Stimulated activated CD8-positive, alpha-beta memory T cell treated with anti-CD3 and anti-CD28 coated beads, Interleukin-4, amount 100 ng/mL, for 24 hours (primary cell): ENCODE measurements around the gene EFNA5.

Experiments
- DNase-seq: peaks from one replicate; pipeline ENCODE4 v3.0.0-alpha.2; 2020; ENCODE audit warnings: low read depth

The EFNA5 gene

DNA sequence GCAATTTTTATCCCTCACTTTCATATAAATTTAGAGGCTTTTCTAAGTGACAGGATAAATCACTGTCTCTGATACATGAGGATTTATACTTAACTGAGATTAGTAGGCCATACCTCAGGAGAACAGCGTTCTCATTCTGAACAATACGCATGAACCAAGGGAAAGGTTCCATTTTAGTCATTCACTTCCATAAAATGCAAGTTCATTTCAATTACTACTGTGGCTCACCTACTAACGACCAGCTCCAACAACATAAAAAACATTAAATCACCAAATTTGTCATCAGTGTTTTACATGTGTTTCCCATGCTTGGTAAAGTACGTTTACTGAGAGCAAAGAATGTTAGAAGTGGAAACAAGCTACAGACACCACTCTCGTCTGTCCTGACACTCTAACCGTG, 67.4 kb downstream of the EFNA5 start:
- no peak for DNase-seq

DNA sequence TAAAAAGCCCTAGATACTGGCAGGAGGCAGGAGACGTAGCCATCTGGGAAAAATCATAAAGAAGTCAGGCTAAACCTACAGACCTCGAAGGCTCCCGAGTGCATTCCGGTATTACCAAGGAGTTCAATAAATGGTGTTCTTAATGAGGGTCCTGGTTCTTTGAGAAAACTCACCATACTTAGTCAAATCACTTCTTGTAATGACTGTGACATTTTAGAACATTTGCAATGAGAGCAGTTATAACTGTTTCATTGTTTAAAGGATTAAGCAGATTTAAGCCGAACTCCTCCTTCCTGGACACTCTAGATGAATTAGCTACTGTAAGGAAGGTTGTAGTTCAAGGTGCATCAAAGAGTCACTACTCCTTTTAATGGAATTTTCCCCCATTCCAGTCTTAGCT, 67.8 kb downstream of the EFNA5 start:
- no peak for DNase-seq

DNA sequence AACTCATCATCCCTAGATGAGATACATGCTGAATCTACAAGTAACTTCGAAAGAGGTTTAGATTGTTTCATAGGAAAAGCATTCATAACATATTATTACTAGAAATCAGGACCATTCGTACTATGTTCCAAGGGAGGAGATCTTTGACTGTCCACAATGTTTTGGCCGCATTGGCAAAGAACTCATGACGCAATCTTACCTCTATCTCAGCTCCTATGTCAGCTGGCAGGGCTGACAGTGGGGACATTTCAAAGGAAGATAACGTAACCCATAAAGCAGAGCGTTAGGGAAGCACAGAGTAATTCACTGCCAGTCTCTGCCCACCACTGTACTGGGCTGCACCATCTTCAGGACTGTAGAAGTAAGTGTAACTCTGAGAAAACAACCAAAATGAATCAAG, 69.7 kb downstream of the EFNA5 start:
- DNase-seq: no peak

DNA sequence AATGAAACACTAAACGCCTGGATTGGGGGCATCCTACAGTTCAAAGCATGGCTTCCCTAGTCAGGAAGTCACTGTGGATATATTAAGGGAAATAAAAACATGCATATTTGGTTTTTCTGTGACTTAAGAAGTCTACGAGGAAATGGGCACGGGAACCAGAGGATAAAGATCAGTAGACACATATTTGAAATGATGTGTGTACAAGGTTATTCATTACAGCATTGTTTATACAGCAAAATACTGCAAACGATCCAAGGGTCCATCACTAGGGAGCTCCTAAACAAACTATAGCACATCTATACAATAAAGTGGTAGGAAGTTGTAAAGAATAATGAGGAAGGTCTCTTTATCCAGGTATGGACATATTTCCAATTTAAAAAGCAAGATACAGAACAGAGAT, 71.8 kb downstream of the EFNA5 start:
- DNase-seq: no peak

DNA sequence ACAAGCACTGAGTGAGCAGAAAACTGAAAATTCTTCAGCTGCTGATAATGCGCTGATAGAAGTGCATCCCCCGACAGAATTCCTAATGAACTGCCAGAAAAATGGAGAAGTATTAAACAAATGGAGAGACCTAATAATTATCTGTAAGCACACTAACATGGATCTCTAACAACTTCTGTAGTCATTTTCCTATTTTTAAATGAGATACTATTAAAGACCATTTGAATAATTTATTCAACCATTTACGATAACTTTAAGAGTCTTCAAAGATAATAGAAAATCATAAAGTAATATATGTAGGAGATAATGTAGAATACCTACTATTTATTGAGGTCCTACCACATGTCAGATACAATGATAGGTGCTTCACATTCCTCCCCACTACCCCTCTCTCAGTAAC, 72.9 kb downstream of the EFNA5 start:
- no peak for DNase-seq

DNA sequence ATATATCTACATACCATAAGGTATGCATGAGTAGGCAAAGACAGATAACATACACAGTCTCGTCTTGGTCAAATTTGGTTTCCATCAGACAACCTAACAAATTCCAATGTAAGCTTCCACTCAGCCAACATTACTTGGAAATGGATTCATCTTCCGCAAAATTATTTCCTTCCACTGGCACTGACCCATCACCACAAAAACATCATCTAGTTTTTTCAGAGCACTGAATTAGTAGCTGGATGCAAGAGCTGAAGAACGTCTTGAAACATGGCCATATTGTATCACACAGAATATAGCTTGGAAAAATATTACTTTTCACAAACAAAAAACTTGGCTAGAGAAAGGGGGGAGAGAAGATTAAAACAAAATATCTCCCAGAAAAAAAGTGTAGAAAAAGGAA, 73.5 kb downstream of the EFNA5 start:
- DNase-seq: no peak

DNA sequence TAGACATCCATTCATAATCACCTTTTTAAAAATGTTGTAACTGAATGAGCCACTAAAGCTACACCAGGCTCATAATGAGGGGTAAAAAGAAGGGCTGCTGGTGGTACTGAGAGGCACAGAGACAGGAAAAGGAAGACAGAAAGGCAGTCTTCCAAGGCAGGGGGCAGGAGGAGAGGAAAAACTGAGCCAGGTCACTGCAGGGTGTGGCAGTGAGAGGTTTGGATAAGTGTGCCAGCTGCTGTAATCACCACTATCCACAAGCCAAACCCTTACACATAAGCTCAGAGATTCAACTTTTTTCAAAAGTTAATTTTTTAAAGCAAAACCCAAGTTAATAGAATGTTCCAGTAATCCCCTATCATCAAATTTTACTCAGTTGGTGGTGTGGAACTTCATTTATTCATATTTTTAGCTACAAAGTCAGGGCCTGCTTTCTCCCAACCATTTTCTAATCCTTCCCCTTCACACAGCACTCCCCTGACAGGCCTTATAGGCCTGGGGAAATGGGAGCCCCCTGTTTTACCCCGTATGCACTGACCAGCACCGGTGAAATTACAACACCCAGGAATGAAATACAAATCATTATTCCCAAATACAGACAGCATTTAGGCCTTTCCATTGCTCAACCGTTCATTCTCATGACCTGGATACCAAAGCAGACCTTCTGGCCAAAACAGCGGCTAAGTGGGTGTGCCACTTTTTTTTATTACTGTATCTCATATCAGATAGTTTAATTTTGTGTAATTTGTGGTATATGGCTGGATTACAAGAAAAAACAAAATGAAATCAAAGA, 76.3 kb downstream of the EFNA5 start:
- DNase-seq: no peak

DNA sequence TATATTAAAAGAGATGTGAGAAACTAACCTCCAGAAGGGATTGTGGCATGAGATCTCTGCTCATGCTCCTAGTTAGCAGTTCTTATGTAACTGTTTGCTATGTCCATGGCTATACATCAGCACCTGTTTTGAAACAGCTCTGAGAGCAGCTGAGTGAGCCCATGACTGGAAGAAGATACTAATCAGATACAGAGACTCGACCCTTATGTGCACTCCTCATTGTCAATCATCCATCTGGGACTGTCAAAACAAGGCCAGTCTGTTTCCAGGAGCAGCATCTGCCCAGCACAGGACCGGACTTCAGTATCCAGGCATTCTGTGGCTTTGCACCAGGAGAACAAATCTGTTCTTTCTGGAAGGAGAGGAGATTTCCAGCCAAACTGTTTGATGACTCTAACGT, 77.7 kb downstream of the EFNA5 start:
- DNase-seq: no peak

DNA sequence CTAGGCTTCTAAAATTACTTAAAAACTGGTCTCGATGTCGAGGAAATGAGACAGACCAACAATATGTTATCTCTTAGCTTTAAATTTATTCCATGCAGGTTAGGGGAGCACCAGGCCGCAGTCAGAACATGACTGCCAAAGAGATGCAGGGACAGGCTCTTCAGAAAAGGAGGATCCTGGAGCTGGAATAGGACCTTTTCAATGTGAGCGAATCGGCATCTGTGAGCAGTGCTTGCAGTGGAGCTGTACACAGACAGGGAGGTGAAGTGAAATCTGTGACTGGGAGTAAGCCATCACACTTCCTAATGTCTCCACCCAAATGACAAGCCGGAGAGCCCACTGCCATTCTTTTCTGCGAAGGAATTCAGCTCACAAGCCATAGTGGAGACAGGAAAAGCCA, 78.2 kb downstream of the EFNA5 start:
- no peak for DNase-seq

DNA sequence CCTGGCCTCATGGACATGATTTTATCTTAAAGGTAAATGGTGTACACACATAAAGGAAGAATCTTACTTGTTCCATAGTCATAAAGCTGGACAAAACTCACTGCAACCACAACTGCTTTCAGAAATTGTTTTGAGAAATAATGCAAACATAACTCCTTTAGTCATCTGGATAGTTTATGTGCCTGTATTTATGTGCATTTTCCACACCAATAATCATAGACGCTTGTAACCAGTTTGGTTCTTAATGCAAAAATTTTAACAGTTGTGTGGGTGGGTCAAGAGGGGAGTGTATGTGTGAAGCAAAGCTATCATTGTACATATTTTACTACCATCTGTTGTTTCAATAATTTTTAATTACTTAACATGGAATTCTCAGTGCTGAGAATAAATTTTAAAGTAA, 80.1 kb downstream of the EFNA5 start:
- DNase-seq: no peak

DNA sequence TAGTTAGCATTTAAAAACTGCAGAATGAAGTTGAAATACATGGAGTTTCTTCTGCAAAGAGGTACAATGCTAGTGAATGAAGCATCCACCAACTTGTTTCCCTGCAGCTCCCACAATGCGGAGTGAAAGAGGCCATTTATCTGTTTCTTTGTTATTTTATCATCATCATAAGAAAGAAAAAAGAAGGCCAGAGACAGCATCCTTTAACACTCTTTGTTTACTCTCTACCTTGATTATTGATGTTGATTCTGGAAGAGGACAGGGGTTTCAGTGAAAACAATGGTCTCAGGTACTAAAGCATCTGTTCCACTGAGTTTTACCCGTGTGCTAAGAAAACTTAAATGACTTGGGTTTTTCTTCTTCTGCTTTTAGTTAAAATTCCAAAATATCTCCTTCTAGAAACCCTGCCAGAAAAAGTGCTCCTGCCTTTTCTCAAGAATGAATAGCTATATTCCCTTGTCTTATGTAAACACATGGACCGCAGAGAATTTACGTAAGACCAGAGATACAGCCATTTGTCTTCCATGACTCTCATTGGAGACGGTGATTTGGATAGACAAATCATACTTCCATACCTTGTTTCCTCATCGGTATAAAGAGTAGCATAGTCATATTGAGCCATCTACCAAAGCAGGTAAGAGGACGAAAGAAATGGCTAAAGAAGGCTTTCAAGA, 81.1 kb downstream of the EFNA5 start:
- DNase-seq: no peak

DNA sequence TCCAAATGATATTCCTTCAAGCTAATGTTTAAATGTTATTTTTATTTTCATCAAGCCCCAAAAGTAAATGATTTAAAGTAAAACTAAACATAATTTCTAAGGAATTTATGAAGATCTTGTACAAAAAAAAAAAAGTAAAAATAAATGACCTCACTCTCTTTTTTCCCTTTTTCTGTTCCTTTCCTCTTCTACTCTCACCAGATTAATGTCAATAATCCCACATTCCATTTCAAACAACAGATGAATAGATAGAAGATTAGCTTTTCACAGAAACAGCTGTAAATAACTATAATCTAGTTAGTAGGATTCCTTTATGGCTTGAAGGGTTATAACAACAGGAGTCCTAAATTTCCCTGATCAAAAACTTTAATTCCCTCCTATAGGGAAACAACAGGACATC, 88.1 kb downstream of the EFNA5 start:
- no peak for DNase-seq

DNA sequence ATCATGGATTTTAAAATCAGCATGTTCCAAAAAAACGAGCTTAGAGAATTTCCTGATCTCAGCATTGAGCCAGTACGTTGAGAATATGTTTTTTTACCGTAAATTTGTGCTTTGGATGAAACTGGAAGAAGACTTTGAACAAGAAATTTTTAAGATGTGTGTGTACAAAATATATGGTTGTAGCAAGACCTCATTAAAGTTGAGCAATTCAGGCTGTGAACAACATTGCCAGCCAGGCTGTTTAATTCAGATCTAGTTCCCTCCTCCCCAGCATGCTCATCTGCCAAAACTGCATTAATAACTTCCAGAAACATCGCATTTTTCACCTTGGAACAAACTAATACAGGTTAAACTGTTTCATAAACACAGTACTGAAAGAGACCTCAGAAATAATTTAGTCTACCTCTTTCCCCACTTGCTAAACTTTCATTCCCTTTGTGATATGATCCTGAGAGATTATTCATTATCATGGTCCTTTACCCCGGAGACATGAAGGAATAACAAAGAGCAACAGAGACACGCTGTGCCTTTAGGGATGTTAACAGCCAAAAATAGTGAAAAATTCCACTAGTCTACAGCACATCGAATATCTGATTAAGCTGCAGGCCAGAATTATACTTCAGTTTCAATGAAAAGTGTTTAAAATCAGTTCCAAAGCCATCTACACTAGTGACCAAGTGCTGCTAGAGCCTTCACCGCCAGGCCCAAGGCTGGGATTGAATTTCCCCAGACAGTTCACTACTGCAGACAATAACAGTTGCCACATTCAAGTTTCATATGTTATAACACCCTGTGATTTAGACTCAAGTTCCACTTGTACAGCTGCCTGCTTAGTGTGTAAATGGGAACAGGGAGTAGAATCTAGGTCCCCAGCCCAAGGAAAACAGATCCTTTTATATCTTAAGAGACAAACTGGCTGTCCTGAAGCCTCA, 89.6 kb downstream of the EFNA5 start:
- no peak for DNase-seq

DNA sequence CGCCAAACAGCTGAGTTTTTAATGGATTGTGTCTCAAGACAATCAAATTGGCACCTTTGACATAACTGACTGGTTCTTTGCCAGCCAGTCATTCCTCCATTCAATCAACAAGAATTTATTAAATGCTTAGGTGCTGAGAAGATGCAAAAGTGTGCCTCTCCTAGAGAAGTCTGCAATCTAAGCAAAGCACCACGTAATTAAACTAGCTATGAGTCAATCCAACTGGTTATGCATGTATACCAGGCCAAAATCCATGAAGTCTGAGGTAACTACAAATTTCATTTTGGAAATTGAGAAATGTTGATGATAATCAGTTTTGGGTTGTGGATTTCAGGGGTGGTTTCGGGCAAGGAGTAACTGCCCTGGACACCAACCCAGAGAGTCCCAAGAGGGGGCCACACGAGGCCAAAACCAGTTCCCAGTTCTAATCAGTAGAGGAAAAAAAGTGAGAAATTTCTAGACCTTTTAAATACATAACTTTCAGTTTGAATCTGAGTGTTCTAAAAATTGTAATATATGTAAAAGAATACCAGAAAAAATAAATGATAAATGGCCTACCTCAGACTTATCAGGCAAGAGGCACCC, 92.6 kb downstream of the EFNA5 start:
- no peak for DNase-seq

DNA sequence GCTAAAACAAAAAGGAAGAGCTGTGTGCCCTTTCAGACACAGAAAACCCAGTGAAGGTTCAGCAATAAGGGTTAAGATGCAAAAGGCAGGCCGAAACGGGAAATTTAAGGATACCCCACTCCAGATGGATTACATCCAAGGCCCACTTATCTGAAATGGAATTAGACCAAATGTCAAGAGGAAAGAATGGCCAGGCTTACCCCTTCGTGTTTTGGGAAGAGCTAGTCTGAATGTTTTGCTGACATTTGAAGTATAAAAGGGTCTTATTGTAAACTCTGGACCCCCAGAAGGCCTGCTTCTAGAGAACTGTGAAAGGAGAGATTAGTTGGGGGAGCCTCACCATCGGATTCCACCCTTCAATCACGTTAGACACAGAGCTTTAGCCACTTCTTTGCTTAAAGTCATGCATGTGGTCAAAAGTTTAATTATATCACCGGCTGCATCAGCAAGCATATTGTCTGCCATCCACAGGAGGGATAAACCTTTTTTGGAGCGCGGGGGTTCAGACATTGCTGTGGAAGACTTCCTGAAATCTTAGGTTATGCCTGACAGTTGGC, 93.3 kb downstream of the EFNA5 start:
- DNase-seq: no peak

DNA sequence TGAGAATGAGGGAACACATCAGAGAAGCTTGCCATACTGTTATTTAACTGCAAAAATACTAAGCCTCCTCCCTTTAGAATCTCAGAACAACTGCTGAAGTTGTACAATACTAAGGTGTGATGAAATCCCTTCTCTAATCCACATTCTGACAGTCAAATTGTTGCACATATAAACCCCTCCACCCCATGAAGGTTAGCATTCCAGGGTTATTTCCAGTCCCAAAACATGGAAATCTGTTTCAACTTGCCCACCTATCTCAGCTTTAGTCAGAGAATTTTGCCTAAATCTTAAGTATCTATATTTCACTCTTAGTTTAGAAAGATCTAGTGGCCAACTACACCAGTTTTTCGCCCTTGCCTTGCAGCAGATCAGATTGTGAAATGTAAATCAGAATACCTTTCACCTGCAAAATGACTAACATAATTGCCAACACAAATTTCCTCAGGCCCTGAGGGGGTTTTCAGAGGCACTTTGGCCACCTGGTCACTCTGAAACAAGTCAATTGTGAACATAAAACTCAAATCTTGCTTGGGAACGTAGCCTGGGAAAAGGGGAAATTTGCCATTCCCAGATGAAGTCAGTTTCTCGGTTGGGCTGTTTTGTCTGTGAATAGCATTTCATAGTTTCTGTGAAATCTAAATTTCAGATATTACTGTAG, 93.9 kb downstream of the EFNA5 start:
- DNase-seq: no peak

DNA sequence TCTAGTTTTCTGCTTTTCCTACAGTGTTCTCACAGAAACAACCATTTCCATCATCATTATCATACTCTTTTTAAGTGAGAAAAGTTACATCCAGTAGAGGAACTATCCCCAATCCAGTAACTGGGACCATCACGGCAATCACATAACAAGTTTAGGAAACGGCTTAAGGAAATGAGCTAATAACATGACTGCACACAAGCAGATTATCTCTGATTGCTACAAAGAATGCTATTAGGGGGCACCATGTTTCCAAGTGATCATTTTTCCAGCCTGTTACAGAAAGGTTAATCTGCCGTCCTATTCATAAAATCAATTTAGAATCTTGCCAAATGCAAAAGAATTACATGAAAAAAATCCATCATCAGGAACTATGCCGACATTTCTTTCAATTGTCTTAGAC, 94.6 kb downstream of the EFNA5 start:
- no peak for DNase-seq

DNA sequence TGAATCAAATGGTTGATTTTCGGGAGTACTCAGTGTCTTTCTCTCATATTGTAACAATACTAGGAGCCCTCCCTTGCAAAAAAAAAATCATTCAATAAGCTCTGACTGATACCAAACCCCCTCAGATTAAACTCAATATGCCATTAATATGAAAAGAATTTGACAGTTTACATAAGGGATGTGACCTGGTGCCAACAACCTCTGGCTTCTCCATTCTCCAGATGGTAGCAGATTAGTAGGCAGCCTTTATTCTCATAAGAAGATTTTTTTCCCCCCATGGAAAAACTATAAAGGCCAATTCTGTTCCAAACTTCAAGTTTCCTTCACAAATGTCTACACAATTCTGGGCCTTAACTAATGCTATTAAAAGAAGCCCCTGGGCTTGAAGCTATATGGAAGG, 96.5 kb downstream of the EFNA5 start:
- no peak for DNase-seq

DNA sequence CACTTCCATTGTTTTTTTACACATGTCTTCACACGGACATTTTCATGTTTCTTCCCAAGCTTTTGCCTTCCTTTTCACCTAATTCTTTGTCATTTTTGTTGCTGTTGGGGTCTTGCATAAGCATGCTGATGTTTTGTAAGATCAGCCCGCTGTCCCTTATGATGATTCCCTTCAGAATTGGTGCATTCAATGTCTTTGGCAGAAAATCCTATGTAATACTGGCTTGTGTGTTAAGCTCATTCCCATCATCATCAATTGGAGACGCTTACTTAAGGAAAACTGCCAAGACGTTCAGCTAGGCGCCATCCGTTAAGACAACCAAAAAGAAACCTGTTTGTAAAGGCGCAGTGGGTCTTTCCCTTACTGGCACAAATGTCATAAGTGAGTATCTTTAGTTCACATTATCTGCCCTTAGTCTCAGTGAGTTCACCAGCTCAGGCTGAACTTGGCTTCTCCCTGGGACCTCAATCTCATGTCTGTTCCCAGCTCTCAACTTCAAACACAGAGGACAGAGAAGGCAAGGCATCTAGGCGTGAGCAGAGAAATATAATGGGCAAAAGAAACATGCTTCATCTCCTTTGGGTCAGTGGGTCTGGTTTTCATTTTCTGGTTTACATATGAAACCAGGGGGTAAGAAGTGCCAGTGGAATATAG, 97.9 kb downstream of the EFNA5 start:
- no peak for DNase-seq

DNA sequence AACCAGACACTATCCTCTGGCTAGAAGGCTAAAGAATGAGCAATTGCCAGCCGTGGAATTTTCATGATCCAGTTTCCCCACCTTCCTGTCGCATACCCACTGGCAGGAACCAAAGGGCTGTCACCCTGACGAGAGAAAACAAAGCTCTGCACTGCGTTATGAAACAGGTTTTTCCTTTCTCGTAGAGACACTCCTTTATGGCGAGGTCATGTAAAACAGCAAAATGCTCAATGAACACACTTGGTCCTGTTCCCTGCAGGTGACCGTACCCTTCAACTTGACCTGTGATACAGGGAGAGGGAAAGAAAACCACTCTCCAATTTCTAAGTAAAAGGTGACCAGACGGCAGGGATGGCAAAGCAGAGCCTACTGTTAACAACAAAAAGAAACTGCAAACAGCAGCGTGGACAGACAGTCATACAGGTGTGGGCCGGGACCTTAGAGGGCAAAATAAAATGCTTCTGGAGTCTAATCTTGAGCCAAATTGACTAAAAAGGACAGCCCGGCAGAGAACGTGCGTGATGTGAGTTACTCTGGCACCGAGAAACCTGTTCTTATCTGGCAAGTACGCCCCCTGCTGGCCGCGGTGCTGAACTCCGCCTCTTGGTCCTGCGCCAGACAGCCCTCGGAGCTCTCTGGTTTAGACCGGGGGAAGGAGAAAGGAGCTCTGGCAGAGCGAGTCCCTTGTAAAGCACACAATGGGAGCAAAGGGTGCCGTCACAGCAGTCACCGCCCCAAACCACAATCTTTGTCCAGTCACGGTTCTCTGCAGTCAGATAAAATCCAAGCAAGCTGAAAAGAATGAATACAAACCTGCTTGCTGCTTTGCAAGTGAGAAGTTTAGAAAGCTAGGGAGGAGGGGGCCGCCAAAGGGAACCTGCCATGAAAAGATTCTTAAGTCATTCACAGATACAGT, 98.9 kb downstream of the EFNA5 start:
- DNase-seq: peak; percentile 83
